ENCODE measurements around the gene TSPAN5.
"Not testable (repeated sequence)": the region's sequence is repeated elsewhere in the genome, so short reads cannot be mapped to it uniquely, and the experiment has no call there.

TSPAN5 gene

DNA sequence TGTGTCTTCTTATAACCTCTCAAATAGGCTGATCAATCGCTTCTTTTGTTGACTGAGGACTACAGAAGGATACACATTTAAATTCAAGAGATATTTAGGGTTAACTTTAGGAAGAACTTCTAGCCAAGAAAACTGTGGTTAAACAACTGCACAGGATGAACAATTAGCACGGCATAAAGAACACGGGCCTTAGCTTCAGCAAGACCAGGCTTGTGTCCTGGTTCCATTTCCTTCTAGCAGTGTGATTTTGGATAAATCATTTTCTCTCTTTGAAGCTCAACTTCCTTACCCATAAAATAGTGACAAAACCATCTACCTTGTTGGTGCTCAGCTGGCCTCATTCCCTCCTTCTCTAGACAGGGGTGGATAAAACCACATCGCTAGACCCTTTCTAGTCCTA, 117.6 kb downstream of the TSPAN5 start:
- Histone ChIP-seq H3K27me3 (ENCODE audit: low read length) (no peaks in the 10 kb centered on the region), H3K4me3 (ENCODE audit: insufficient read depth, low read length, poor library complexity, severe bottlenecking) (no peak overlapping the region), H3K79me2 (ENCODE audit: insufficient read depth, low read length) (no peaks in the 10 kb centered on the region), H3K36me3 (ENCODE audit: low read length) (no peaks in the 10 kb centered on the region), H3F3A (ENCODE audit: insufficient read depth) (no peaks in the 10 kb centered on the region), H3K4me2 (ENCODE audit: low read depth, low read length, poor library complexity, severe bottlenecking) (no peak overlapping the region), H3K9ac (ENCODE audit: low read length) (no peak overlapping the region), H2AFZ (ENCODE audit: low read depth, low read length, severe bottlenecking) (no peak overlapping the region), H3K27ac (ENCODE audit: low read depth, low read length) (no peak overlapping the region), H3K9me2 (replicated peaks; ENCODE audit: insufficient read depth, low read length) (no peaks in the 10 kb centered on the region), H4K20me1 (ENCODE audit: low read depth, low read length) (no peaks in the 10 kb centered on the region), H3K9me3 (ENCODE audit: insufficient read depth, low read length) (no peaks in the 10 kb centered on the region)
- TF ChIP-seq EZH2phosphoT487 (conservative IDR thresholded peaks at IDR 0.05; ENCODE audit: low read length): no peak
- TF ChIP-seq, protein P1, sequence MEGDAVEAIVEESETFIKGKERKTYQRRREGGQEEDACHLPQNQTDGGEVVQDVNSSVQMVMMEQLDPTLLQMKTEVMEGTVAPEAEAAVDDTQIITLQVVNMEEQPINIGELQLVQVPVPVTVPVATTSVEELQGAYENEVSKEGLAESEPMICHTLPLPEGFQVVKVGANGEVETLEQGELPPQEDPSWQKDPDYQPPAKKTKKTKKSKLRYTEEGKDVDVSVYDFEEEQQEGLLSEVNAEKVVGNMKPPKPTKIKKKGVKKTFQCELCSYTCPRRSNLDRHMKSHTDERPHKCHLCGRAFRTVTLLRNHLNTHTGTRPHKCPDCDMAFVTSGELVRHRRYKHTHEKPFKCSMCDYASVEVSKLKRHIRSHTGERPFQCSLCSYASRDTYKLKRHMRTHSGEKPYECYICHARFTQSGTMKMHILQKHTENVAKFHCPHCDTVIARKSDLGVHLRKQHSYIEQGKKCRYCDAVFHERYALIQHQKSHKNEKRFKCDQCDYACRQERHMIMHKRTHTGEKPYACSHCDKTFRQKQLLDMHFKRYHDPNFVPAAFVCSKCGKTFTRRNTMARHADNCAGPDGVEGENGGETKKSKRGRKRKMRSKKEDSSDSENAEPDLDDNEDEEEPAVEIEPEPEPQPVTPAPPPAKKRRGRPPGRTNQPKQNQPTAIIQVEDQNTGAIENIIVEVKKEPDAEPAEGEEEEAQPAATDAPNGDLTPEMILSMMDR (IDR thresholded peaks at IDR 0.05; ENCODE audit: insufficient read depth, low read length, poor library complexity, severe bottlenecking): no peak

DNA sequence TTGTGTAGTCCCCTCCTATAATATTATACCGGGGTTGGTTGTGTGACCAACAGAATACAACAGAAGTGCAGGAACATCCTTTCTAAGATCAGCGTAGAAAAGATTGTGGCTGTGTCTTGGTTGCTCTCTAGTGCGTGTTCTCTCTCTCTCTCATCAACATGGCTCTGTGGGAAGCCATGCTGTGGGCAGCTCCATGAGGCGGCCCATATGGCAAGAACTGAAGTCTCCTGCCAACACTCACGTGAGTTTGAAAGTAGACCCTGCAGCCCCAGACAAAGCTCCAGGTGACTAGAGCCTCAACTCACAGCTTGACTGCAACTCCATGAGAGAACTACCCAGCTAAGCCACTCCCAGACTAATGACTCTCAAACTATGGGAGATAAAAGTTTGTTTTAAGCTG, 118.7 kb downstream of the TSPAN5 start:
- no peak overlapping the region for H2AFZ ChIP-seq (ENCODE audit: low read depth, low read length, severe bottlenecking)
- TF ChIP-seq EZH2phosphoT487 (conservative IDR thresholded peaks at IDR 0.05; ENCODE audit: low read length): no peak
- no peak overlapping the region for H3K9ac ChIP-seq (ENCODE audit: low read length)
- no peaks in the 10 kb centered on the region for H4K20me1 ChIP-seq (ENCODE audit: low read depth, low read length)
- H3K4me2 ChIP-seq (ENCODE audit: low read depth, low read length, poor library complexity, severe bottlenecking): no peak overlapping the region
- H3F3A ChIP-seq (ENCODE audit: insufficient read depth): no peaks in the 10 kb centered on the region
- no peaks in the 10 kb centered on the region for H3K36me3 ChIP-seq (ENCODE audit: low read length)
- no peaks in the 10 kb centered on the region for H3K79me2 ChIP-seq (ENCODE audit: insufficient read depth, low read length)
- H3K27me3 ChIP-seq (ENCODE audit: low read length): no peaks in the 10 kb centered on the region
- H3K9me3 ChIP-seq (ENCODE audit: insufficient read depth, low read length): no peaks in the 10 kb centered on the region
- no peak overlapping the region for H3K4me3 ChIP-seq (ENCODE audit: insufficient read depth, low read length, poor library complexity, severe bottlenecking)
- H3K27ac ChIP-seq (ENCODE audit: low read depth, low read length): no peak overlapping the region
- no peaks in the 10 kb centered on the region for H3K9me2 ChIP-seq (replicated peaks; ENCODE audit: insufficient read depth, low read length)

DNA sequence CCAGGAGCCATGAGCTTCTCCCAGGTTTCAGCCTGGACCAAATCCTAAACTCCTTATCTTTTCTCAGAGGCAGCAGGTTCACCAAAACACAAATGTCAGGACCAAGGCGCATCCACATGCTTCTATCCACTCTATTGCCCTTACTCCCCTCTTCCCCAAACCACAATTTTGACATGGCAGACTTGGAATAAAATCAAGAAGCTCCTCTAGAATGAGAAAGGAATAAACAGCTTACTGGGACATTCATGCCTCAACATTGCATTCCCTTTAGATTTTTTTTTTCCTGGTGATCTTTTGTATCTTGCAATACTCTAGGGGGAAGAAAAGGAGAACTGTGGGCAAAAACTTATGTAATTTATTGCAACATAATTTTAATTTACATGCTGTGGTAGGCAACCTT, 119.1 kb downstream of the TSPAN5 start:
- H3K36me3 ChIP-seq (ENCODE audit: low read length): no peaks in the 10 kb centered on the region
- no peaks in the 10 kb centered on the region for H3K27me3 ChIP-seq (ENCODE audit: low read length)
- H3K9me2 ChIP-seq (replicated peaks; ENCODE audit: insufficient read depth, low read length): no peaks in the 10 kb centered on the region
- no peaks in the 10 kb centered on the region for H3K9me3 ChIP-seq (ENCODE audit: insufficient read depth, low read length)
- H3K27ac ChIP-seq (ENCODE audit: low read depth, low read length): no peak overlapping the region
- H3K9ac ChIP-seq (ENCODE audit: low read length): no peak overlapping the region
- no peak for TF ChIP-seq EZH2phosphoT487 (conservative IDR thresholded peaks at IDR 0.05; ENCODE audit: low read length)
- TF ChIP-seq, protein P1 (IDR thresholded peaks at IDR 0.05; ENCODE audit: insufficient read depth, low read length, poor library complexity, severe bottlenecking): no peak
- no peak overlapping the region for H3K4me2 ChIP-seq (ENCODE audit: low read depth, low read length, poor library complexity, severe bottlenecking)
- H2AFZ ChIP-seq (ENCODE audit: low read depth, low read length, severe bottlenecking): no peak overlapping the region
- H4K20me1 ChIP-seq (ENCODE audit: low read depth, low read length): no peaks in the 10 kb centered on the region
- H3K79me2 ChIP-seq (ENCODE audit: insufficient read depth, low read length): no peaks in the 10 kb centered on the region
- no peak overlapping the region for H3K4me3 ChIP-seq (ENCODE audit: insufficient read depth, low read length, poor library complexity, severe bottlenecking)
- no peaks in the 10 kb centered on the region for H3F3A ChIP-seq (ENCODE audit: insufficient read depth)

DNA sequence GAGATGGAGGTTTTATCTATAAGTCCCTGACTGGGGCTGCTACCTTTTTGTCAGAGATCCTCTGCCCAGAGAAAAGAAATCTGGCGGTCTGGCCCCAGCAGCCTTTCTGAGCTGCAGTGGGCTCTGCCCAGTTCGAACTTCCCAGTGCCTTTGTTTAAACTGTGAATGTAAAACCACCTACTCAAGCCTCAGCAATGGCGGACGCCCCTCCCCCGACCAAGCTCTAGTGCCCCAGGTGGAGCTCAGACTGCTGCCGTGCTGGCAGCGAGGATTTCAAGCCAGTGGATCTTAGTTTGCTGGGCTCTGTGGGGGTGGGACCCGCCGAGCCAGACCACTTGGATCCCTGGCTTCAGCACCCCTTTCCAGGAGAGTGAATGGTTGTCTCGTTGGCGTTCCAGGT, 121.8 kb downstream of the TSPAN5 start:
- Histone ChIP-seq H4K20me1 (ENCODE audit: low read depth, low read length) (no peaks in the 10 kb centered on the region), H3K9me2 (replicated peaks; ENCODE audit: insufficient read depth, low read length) (no peaks in the 10 kb centered on the region), H3K4me2 (ENCODE audit: low read depth, low read length, poor library complexity, severe bottlenecking) (no peak overlapping the region), H3K36me3 (ENCODE audit: low read length) (no peaks in the 10 kb centered on the region), H3K9ac (ENCODE audit: low read length) (no peak overlapping the region), H3K4me3 (ENCODE audit: insufficient read depth, low read length, poor library complexity, severe bottlenecking) (no peak overlapping the region), H3K27me3 (ENCODE audit: low read length) (no peaks in the 10 kb centered on the region), H3K9me3 (ENCODE audit: insufficient read depth, low read length) (no peaks in the 10 kb centered on the region), H3K79me2 (ENCODE audit: insufficient read depth, low read length) (no peaks in the 10 kb centered on the region), H3F3A (ENCODE audit: insufficient read depth) (no peaks in the 10 kb centered on the region), H3K27ac (ENCODE audit: low read depth, low read length) (no peak overlapping the region), H2AFZ (ENCODE audit: low read depth, low read length, severe bottlenecking) (no peak overlapping the region)
- TF ChIP-seq, protein P1 (IDR thresholded peaks at IDR 0.05; ENCODE audit: insufficient read depth, low read length, poor library complexity, severe bottlenecking): no peak
- no peak for TF ChIP-seq EZH2phosphoT487 (conservative IDR thresholded peaks at IDR 0.05; ENCODE audit: low read length)

DNA sequence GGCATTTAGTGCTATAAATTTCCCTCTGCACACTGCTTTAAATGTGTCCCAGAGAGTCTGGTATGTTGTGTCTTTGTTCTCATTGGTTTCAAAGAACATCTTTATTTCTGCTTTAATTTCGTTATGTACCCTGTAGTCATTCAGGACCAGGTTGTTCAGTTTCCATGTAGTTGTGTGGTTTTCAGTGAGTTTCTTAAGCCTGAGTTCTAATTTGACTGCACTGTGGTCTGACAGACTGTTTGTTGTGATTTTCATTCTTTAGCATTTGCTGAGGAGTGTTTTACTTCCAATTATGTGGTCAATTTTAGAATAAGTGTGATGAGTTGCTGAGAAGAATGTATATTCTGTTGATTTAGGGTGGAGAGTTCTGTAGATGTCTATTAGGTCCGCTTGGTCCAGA, 124.3 kb downstream of the TSPAN5 start:
- H3K36me3 ChIP-seq (ENCODE audit: low read length); H4K20me1 ChIP-seq (ENCODE audit: low read depth, low read length); H3K4me2 ChIP-seq (ENCODE audit: low read depth, low read length, poor library complexity, severe bottlenecking); H3K27me3 ChIP-seq (ENCODE audit: low read length); H2AFZ ChIP-seq (ENCODE audit: low read depth, low read length, severe bottlenecking); H3K79me2 ChIP-seq (ENCODE audit: insufficient read depth, low read length); H3F3A ChIP-seq (ENCODE audit: insufficient read depth); H3K4me3 ChIP-seq (ENCODE audit: insufficient read depth, low read length, poor library complexity, severe bottlenecking); H3K9ac ChIP-seq (ENCODE audit: low read length); H3K9me3 ChIP-seq (ENCODE audit: insufficient read depth, low read length); H3K9me2 ChIP-seq (replicated peaks; ENCODE audit: insufficient read depth, low read length); H3K27ac ChIP-seq (ENCODE audit: low read depth, low read length): not testable (repeated sequence)

Measured in SU-DHL-6 (cell line).